K562 (cell line): Measurements from ENCODE around the gene TIGAR. TPM values are rescaled to one million over a fixed set of nuclear protein-coding genes. Genes with fewer than 3 reads are reported as not detected.

Experiments
- ATAC-seq: fragments of 200-7000 bp; cut with Tn5 transposase; 3 replicates; pipeline ENCODE4 v1.9.1; 2020; ENCODE audit warnings: moderate library complexity
- BruUV-seq: library from RNA; stranded (reverse); fragments of 400-500 nt; replicated peaks from 2 replicates; lab custom pipeline; 2021; lab: Mats Ljungman, UMichigan
- CTCF ChIA-PET: fragments of 300-600 bp; formaldehyde crosslinking; extraction: SDS; loops from one replicate; lab custom pipeline; 2021; ENCODE audit warnings: low intra/inter-chr PET ratio; lab: Yijun Ruan, JAX
- POLR2A ChIA-PET: fragments of 300-600, 350-650 bp; sonication (Branson Sonifier 250); formaldehyde crosslinking; extraction: SDS; loops from one replicate; lab custom pipeline; 2021; ENCODE audit warnings: antibody characterized with exemption, inconsistent platforms; lab: Yijun Ruan, JAX
- DNase-seq, 4 experiments: peaks; one replicate each; pipeline versions ENCODE4 v3.0.0 to v3.0.0-alpha.2; 2011 to 2018; ENCODE audit warnings: low spot score in 3 of 4, mixed read lengths in 3 of 4; ENCODE audit errors: extremely low read depth in 1 of 4
- FAIRE-seq: peaks from 2 replicates; lab custom pipeline; 2011; peaks lifted over from hg19 to GRCh38; lab: Jason Lieb, UNC
- H2AFZ ChIP-seq: 2 replicates; pipeline ENCODE4 v1.6.0; 2011; ENCODE audit warnings: low read depth, low read length, control low read depth, inconsistent platforms
- H3K27ac ChIP-seq: fragments of 200-600 bp; 3 replicates; pipeline ENCODE4 v1.8.0; 2011; ENCODE audit warnings: low read depth, mild to moderate bottlenecking, control low read depth, inconsistent platforms, low read length, moderate library complexity, mixed read lengths; ENCODE audit errors: extremely low read depth
- H3K27me3 ChIP-seq, 2 experiments: fragments of 300-600 bp in 1 of 2; 2 replicates in 1 of 2; 3 replicates in 1 of 2; pipeline versions ENCODE4 v1.6.0 to v1.8.0; 2011; ENCODE audit warnings: inconsistent platforms in 2 of 2, low read length in 2 of 2, mild to moderate bottlenecking in 1 of 2, mixed read lengths in 1 of 2, moderate library complexity in 1 of 2; ENCODE audit not compliant: control insufficient read depth in 2 of 2, insufficient read depth in 2 of 2
- H3K36me3 ChIP-seq: fragments of 300-600 bp; 3 replicates; pipeline ENCODE4 v1.8.0; 2011; ENCODE audit warnings: mild to moderate bottlenecking, low read length, inconsistent platforms; ENCODE audit not compliant: control insufficient read depth, insufficient read depth
- H3K4me1 ChIP-seq, 2 experiments: fragments of 200-600 bp in 1 of 2; replicated peaks in 1 of 2; 2 replicates in 1 of 2; 3 replicates in 1 of 2; pipeline versions ENCODE4 v1.5.1 to v1.8.0; 2011; ENCODE audit warnings: inconsistent platforms in 2 of 2, low read length in 2 of 2, mild to moderate bottlenecking in 1 of 2, mixed read lengths in 1 of 2, moderate library complexity in 1 of 2; ENCODE audit not compliant: control insufficient read depth in 2 of 2, insufficient read depth in 2 of 2
- H3K4me2 ChIP-seq: 2 replicates; pipeline ENCODE4 v1.6.1; 2011; ENCODE audit warnings: low read length, control low read depth, inconsistent platforms, mixed read lengths; ENCODE audit not compliant: insufficient read depth
- H3K4me3 ChIP-seq: fragments of 200-600 bp; sonication (generic), shearing (Covaris generic); 2 replicates; pipeline ENCODE4 v1.5.1; 2016; ENCODE audit warnings: control low read depth, inconsistent platforms
- H3K79me2 ChIP-seq: fragments of 200-600 bp; 3 replicates; pipeline ENCODE4 v1.8.0; 2011; ENCODE audit warnings: low read length, inconsistent platforms; ENCODE audit not compliant: control insufficient read depth, insufficient read depth
- H3K9ac ChIP-seq, 2 experiments: 2 replicates each; pipeline versions ENCODE4 v1.6.0 to v1.6.1; 2011; ENCODE audit warnings: low read depth in 2 of 2, low read length in 2 of 2, control low read depth in 1 of 2, inconsistent platforms in 1 of 2, mild to moderate bottlenecking in 1 of 2, mixed read lengths in 1 of 2; ENCODE audit not compliant: insufficient read depth in 1 of 2
- H3K9me1 ChIP-seq: one replicate; pipeline ENCODE4 v1.6.0; 2011; ENCODE audit warnings: inconsistent platforms, mild to moderate bottlenecking, low read length, moderate library complexity; ENCODE audit not compliant: control insufficient read depth, insufficient read depth
- H3K9me3 ChIP-seq: replicated peaks from 2 replicates; pipeline ENCODE4 v1.5.1; 2011; ENCODE audit warnings: low read depth, low read length, inconsistent platforms; ENCODE audit not compliant: control insufficient read depth, insufficient read depth
- H4K20me1 ChIP-seq: replicated peaks from 2 replicates; pipeline ENCODE4 v1.6.1; 2011; ENCODE audit warnings: low read length, inconsistent platforms, mixed read lengths; ENCODE audit not compliant: control insufficient read depth, insufficient read depth
- ASH1L ChIP-seq: fragments of 450-650 bp; IDR thresholded peaks from 2 replicates; pipeline ENCODE4 v1.6.1; 2018; ENCODE audit warnings: borderline replicate concordance, mild to moderate bottlenecking, low read depth; ENCODE audit not compliant: partially characterized antibody
- CBX1 ChIP-seq: sonication (generic); IDR thresholded peaks from 2 replicates; pipeline ENCODE4 v1.6.1; 2016; ENCODE audit warnings: antibody characterized with exemption, low read depth, mild to moderate bottlenecking
- ETS2 ChIP-seq: IDR thresholded peaks from 2 replicates; pipeline ENCODE4 v1.6.1; 2016; ENCODE audit warnings: borderline replicate concordance, missing genetic modification characterization, mild to moderate bottlenecking, moderate library complexity, missing compliant biosample characterization; ENCODE audit not compliant: poor library complexity, severe bottlenecking
- HDAC2 ChIP-seq: fragments of 450-650 bp; IDR thresholded peaks from 2 replicates; pipeline ENCODE4 v1.6.1; 2016; ENCODE audit warnings: mild to moderate bottlenecking
- HDAC3 ChIP-seq: fragments of 450-650 bp; IDR thresholded peaks from 2 replicates; pipeline ENCODE4 v1.6.1; 2018; ENCODE audit warnings: borderline replicate concordance, mild to moderate bottlenecking, moderate library complexity; ENCODE audit not compliant: partially characterized antibody
- HNRNPK ChIP-seq: fragments of 200-400 bp; formaldehyde crosslinking; IDR thresholded peaks from one replicate; pipeline ENCODE4 v1.6.1; 2018; ENCODE audit warnings: mild to moderate bottlenecking, low read depth, low read length; ENCODE audit not compliant: poor library complexity, severe bottlenecking
- HOXB6 ChIP-seq: fragments of 250-450 bp; sonication (Bioruptor Pico); IDR thresholded peaks from 2 replicates; pipeline ENCODE4 v1.5.1; 2022; ENCODE audit warnings: mild to moderate bottlenecking, borderline replicate concordance
- LCOR ChIP-seq: sonication (generic); formaldehyde crosslinking; IDR thresholded peaks from 2 replicates; pipeline ENCODE4 v1.8.0; 2022; ENCODE audit warnings: mild to moderate bottlenecking, missing genetic modification reagents
- ZKSCAN8 ChIP-seq: fragments of 200-800 bp; sonication (Bioruptor generic); IDR thresholded peaks from 2 replicates; pipeline ENCODE4 v1.6.1; 2016; ENCODE audit warnings: missing genetic modification characterization, missing compliant biosample characterization
- ZNF23 ChIP-seq: fragments of 250-450 bp; sonication (Bioruptor Pico); IDR thresholded peaks from 2 replicates; pipeline ENCODE4 v1.4.0; 2020; ENCODE audit warnings: mild to moderate bottlenecking
- ZNF449 ChIP-seq: fragments of 250-450 bp; sonication (Bioruptor Pico); IDR thresholded peaks from 2 replicates; pipeline ENCODE4 v1.8.0; 2022; ENCODE audit warnings: moderate library complexity, mild to moderate bottlenecking, inconsistent platforms
- ZNF785 ChIP-seq: fragments of 250-450 bp; sonication (Bioruptor Pico); IDR thresholded peaks from 2 replicates; pipeline ENCODE4 v1.4.0; 2020; ENCODE audit warnings: mild to moderate bottlenecking
- WGBS: fragments of 100-300 bp; shearing (Covaris generic); methylation state at CpG from one replicate; pipeline ENCODE4 v1.1.6; 2016; ENCODE audit warnings: low coverage, mixed read lengths; ENCODE audit not compliant: insufficient coverage; ENCODE audit errors: missing lambda C conversion rate; 5-methylcytosine and 5-hydroxymethylcytosine counted together
- in situ Hi-C: fragments of 300-500 bp; cut with MboI; formaldehyde crosslinking; loops from 4 replicates; pipeline ENCODE4 v1.15.0; 2018; ENCODE audit warnings: inconsistent platforms, mixed read lengths
- intact Hi-C: fragments of 100-400 bp; cut with micrococcal nuclease; formaldehyde crosslinking; loops from 2 replicates; pipeline ENCODE4 v1.14.2; 2022
- polyA plus RNA-seq, 8 experiments: library from polyadenylated mRNA; depleted of rRNA in 4 of 8; stranded (reverse) in 5 of 8; unstranded in 3 of 8; fragments of >200 nt; fragmentation: Nextera tagmentation in 2 of 8; fragmentation: Illumina TruSeq in 1 of 8; extraction: Ambion mirVana in 2 of 8; extraction: Trizol in 1 of 8; gene quantifications; 2 replicates each; pipeline versions ENCODE4 v1.2.1 to v1.2.3, GENCODE V29; 2011 to 2014; ENCODE audit warnings: inconsistent platforms in 1 of 8, missing spikeins in 1 of 8
- total RNA-seq, 7 experiments: library from RNA; depleted of rRNA in 6 of 7; stranded (reverse); fragments of >200 nt in 6 of 7; fragmentation: Illumina TruSeq in 2 of 7; extraction: Trizol in 2 of 7; gene quantifications; 2 replicates each; pipeline versions ENCODE4 v1.2.1 to v1.2.3, GENCODE V29; 2011 to 2021; ENCODE audit warnings: low replicate concordance in 1 of 7

TIGAR gene
- total and polyA plus RNA-seq, 9 of the 15 experiments (the other 6 are each of a cell fraction or from before 2014, with no cell fraction given), result 0.11 to 1.0 (median 0.53) TPM; not detected in 2

DNA sequence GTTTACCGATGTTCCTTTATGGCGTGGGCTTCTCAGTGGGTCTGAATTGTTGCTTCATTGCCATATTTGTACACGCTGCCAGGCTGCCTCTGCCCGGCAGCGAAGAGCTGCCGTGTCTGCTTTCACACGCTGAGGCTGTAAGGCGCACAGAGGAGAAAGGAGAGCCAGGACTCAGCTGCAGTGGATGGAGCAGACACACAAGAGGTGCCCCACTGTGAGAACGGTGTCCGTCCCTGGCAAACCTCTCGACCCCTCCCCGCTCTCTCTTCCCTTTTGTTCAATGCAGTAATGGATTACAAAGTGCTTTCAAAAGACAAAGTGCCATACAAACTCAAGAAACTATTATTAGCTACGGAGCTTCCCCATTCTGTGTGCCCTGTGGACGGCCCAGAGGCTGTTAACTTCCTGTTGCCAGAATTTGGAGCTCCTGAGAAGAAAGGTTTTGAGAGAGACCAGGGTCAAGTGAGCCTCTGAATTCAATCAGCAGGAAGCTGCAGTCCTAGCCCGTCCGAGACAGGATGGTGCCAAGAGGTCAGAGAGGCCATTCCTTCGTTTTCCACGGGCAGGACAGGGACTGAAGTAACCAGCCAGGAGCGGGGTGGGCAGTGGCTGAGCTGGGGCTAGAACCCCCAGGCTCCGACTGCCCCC, 31.7 kb upstream of the TIGAR start:
- H3K4me2 ChIP-seq, result no peak overlapping the region
- POLR2A ChIA-PET, result interaction anchor here (0.7 to 1.5 kb wide), 3 partner anchors 10 to 500 kb away, joined by 3 read pairs; no protein-coding TSS in a partner anchor

More for the DNA sequence above, 31.7 kb upstream of the TIGAR start:
- FAIRE-seq (no peak), ATAC-seq (no peak), DNase-seq (no peak)
- H4K20me1 ChIP-seq, result peaks cover 9% of the 10 kb centered on the region; the same call in 1 of the 2 replicates
- no peak overlapping the region for H3K4me3 ChIP-seq
- no peaks in the 10 kb centered on the region for H3K9me1 ChIP-seq
- no peaks in the 10 kb centered on the region for H3K27me3 ChIP-seq
- intact Hi-C loops (no loop called here), in situ Hi-C loops (loop anchor here (25.0 kb wide), 1 partner anchor 402 kb away; no protein-coding TSS in a partner anchor)
- peaks cover 97% of the 10 kb centered on the region for H3K36me3 ChIP-seq
- CTCF ChIA-PET, result no interaction called here
- H3K9ac ChIP-seq, result no peak overlapping the region
- WGBS, result 94% methylated on average over 8 of the region's 20 CpGs
- H3K9me3 ChIP-seq, result no peaks in the 10 kb centered on the region
- TF ChIP-seq LCOR (CRISPR knock-in tag) (no peak), HDAC2 (no peak), HOXB6 (CRISPR knock-in tag) (no peak), ETS2 (no peak), ZNF23 (no peak), ZNF449 (no peak), CBX1 (no peak), HDAC3 (no peak), ZNF785 (CRISPR knock-in tag) (no peak), ZKSCAN8 (CRISPR knock-in tag) (no peak), HNRNPK (no peak), ASH1L (no peak)
- TF ChIP-seq, all 486 proteins: peak for 0
- no peaks in the 10 kb centered on the region for H3K4me1 ChIP-seq
- no peak overlapping the region for H2AFZ ChIP-seq
- peaks cover 68% of the 10 kb centered on the region for H3K79me2 ChIP-seq
- H3K27ac ChIP-seq, result no peak overlapping the region
- no TSS peak for BruUV-seq
